NCI-H2171 (cell line): ENCODE results near the gene AIG1.
"Not testable (repeated sequence)": the region's sequence is repeated elsewhere in the genome, so short reads cannot be mapped to it uniquely, and the experiment has no call there.

ENCODE experiments used
- DNase-seq: peaks from one replicate; lab custom pipeline; 2025; lab: John Stamatoyannopoulos, UW

Gene AIG1

DNA sequence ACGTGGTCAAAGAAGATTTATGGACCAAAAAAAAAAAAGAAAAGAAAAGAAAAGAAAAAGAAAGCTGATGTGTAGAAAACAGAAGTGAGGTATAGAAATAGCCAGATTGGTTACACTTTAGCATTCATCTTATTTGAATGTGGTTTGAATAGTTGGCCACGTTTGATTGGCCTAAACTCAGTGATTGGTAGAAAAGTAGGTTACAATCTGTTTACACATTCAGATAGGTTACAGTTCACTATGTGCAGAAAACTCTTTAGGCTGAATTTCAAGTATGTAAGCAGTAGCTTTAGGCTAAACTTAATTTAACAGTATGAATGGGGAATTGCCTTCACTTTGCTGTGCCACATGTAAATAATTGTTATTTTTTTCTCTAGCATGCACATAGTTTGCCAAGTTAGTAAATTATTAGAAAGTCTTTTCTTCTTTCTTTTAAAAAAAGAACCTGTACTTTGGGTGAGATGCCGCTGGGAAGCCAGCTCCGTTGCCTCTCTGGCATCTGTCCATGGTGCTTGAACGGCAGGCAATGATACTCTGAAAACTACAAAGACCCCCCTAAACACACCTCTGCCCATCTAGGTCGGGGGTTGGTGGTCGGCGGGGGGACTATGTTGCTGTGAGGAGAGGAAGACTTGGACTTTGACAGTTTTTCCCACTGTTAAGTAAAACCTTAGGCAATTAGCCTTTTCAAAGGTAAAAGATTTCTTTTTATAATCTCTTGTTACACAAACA is 173.0 kb downstream of the AIG1 start:
- DNase-seq: no peak

DNA sequence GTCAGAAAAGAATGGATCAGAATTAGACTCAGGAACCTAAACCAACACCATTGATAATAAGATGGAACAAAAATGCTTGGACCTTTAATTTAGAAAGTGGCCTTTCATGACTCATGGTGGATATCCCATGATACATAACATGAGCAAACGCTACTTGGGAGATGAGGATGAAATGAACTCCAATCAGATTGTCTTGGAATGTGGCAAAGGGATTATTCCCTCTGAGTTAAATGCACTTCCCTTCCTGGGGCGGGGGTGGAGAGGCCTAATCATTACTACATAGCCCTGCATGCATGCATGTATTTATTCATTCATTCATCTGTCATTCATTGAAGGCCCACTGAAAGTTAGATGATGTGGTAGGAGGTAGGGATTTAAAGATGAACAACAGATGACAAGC is 174.0 kb downstream of the AIG1 start:
- DNase-seq: no peak

DNA sequence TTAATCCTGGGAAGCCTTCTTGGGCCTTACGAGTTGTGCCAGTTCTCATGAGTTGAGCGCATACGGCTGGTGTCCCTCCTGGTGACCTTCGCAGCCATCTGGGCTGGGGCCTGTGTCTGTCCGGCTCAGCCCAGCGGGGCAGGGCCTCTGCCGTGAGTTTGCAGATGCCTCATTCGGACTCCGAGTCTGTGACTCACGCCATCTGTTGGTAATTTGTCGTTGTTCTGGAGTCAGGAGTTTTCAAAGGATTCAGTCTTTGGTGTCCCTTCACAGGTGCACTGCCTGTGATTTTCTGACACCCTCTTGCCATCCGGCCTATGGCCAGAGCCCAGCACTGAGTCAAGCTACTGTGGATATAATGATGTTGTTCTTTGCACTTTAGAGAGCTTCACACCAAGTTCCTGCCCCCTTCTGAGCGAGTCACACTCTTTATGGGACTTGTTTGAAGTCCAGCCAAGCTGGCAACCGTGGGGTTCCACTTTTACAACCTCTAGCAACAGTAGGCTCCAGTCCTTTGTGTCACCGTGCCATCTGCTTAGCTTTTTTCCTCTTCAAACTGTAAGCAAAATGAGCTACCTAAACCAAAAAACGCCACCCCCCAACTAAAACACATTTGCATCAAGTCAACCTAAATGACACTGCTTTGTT is 175.6 kb downstream of the AIG1 start:
- no peak for DNase-seq

DNA sequence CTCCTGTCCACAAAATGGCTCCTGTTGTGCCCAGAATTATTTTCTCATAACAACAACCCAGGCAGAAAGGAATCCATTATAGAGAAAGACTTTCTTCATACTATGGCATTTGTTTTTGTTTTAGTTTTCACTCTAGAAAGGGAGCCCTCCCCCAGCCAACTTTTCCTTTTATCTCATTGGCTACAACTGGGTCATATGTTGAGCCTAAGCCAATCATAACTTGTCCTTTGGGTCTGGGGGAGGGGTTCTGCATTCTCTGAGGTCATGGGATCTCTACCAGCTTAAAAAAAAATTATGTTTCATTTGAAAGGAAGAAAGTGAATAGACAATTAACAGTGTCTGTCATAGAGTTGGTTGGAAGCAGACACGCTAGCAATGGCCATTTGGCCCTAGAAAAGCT is 177.6 kb downstream of the AIG1 start:
- DNase-seq: no peak

DNA sequence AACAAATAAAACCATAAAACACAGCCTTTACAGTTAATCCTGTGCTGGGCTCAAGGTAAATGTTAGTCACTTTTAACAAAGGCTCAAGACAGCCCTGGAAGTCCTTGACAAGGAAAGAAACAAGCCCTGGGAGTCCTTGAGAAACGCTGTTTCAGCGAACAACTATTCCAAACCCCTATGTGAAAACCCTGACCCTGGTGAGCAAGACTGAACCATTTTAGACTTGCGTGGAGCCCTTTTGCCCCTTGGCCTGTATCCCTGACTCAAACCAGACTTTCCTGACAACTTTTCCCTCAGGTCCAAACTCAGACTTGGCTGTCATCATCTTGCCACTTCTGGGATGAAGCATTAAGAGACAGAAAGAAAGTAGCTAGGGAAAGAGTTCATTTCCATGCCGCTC is 180.4 kb downstream of the AIG1 start:
- no peak for DNase-seq

DNA sequence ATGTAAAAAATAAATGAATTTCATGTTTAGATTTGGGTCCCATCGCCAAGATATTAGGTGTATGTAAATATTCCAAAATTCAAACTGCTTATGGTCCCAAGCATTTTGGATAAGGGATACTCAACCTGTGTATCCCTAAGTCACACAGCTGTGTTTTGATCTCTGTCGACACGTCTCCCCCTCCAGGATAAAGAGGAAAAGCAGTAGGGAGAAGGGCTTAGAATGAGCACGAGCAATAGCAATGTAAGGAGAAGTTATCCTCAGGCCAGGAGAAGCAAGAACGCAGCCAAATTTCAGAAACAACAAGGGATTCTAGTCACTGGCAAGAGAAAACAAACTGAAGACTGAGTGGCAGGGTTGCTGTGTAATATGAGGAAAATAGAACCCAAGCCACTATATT is 181.2 kb downstream of the AIG1 start:
- no peak for DNase-seq

DNA sequence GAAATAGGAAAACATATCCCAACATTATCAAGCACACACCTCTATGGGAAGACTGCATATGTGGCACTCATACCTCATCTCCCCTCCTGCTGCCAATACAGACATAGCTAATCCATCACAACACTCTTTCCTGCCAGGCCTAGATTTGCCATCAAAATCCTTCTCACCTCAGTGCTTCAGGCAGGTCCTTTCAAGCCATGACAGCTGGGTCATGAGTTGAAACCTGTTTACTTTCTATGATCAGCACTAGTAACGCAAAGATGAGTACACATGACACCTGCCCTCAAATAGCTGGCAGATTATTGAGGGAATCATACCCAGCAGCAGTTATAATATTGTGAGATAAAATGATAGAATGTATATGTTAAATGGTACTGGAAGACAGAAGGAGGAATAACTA is 183.1 kb downstream of the AIG1 start:
- DNase-seq: peak; percentile 44

DNA sequence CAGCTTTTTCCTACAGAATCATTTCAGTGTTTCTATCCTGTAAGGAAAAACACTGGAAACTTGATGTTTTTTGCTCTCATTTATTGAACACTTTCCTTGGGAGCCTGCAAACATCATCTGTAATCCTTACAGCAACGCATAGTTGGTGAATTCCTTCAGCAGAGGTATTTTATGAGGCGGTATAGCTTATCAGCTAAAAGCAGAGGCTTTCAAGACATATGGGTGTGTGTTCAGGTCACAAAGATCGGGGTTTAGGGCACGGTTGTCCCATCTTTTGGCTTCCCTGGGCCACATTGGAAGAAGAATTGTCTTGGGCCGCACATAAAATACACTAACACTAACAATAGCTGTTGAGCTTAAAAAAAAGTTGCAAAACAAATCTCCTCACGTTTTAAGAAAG is 185.0 kb downstream of the AIG1 start:
- DNase-seq: no peak

DNA sequence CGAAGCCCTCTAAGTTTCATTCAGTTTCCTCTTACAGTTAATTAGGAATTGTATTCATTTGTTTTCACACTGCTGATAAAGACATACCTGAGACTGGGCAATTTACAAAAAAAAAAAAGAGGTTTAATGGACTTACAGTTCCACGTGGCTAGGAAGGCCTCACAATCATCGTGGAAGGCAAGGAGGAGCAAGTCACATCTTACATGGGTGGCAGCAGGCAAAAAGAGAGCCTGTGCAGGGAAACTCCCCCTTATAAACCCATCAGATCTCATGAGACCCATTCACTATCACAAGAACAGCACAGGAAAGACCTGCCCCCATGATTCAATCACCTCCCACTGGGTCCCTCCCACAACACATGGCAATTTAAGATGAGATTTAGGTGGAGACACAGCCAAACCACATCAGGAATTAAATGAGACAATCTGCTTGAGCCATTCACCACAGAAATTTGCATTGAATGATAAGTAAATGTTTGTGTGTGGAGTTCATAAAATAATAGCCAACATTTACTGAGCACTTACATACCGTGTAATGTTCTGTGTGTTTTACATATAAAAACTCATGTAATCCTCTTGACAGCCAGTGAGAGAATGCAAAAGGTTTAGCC is 185.6 kb downstream of the AIG1 start:
- DNase-seq: not testable (repeated sequence)

DNA sequence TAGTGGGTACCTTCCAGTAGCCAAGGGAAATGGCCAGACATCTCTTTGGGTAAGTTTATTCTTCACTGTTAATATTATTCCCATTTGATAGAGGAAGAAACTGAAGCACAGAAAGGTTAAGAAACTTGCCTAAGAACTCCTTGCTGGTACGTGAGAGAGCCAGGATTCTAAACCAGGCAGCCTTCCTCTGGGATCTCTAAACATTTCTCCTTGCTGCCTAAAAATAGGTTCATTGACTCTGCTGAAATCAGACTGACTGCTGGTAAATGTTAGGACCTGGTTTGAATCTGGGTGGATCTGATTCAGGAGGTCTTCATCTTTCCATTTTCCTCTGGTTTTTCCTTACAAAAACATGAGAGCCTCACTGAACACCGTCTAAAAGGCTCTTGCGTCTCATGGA is 186.9 kb downstream of the AIG1 start:
- no peak for DNase-seq

DNA sequence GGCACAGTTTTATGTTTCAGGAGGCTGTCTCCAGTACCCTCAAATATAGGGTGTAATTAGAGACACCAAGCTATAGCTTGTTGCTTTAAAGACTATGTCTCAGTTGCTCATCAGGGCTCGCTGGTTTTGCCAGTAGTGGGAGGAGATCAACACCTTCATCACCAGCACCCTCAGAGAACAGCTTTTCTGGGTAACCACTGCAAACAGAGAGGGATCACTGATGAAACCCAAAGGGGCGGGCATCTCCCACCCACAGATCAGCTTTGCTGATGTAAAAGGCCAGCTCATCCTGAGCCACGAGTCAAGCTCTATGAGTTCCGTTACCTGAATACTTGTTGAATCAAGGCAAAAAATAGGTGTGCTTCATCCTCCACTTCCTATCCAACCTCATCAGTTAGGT is 187.7 kb downstream of the AIG1 start:
- DNase-seq: no peak

DNA sequence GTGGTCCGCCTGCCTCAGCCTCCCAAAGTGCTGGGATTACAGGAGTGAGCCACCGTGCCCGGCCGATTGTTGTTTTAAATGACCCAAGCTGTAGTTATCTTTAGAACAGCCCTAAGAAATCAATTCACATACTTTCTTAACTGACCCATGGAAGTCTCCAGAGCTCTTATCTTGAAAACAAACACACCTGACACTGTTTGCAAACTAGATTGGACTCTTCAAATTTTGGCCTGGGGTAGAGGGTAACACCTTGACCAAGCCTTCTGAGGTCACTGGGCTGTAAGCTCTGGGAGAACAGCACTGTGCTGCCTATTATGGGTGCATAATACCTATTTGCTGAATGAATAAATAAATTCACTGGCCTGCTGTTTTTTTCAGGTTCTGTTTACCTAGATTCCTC is 190.6 kb downstream of the AIG1 start:
- no peak for DNase-seq

DNA sequence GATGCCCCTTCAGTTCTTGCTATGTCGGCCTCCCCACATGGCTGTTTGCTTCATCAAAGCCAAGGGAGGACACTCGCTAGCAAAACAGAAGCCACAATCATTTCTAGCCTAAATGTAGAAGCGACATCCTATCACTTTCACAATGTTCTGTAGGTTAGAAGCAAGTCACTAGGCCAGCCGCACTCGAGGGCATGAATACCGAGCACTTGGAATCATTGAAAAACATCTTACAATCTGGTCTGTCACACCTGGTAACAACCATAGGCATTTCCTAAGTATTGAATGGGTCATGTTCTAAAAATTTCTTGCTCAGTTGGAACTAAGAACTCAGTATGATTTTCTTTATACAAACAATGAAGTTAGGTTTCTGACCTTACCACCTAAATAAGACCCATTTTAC is 192.3 kb downstream of the AIG1 start:
- DNase-seq: no peak

DNA sequence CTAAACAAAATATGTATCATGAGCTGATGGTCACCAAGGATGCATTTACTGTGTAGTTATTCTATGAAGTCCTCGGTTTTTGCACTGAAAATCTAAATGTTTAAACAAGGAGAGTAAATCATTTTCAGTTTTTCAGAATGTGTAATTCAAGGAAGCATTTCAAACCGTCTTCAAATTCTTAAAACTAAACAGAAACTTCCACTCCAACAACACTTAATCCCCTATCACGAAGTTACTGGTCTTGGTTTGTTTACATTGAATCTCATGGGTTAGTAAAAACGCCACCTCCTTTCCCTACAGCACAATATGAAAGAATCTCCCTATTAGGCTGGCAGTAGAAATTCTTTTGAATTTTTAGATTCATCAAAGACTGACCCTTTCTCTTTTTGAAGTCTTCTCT is 192.9 kb downstream of the AIG1 start:
- no peak for DNase-seq

DNA sequence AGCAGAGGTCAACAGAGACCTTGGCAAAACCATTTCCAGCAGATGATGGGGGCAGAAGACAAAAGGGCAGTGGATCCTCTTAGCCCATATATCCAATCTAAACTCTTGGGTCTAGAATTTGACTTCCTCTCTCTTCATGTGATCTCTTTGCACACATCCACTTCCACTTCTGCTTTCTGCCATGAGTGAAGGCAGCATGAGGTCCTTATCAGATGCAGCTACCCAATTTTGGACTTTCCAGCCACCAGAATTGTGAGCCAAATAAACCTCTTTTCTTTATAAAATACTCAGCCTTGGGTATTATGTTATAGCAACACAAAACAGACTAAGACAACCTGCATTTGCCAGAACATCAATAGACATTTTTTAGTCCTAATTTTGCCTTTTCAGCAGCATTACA is 198.3 kb downstream of the AIG1 start:
- no peak for DNase-seq

DNA sequence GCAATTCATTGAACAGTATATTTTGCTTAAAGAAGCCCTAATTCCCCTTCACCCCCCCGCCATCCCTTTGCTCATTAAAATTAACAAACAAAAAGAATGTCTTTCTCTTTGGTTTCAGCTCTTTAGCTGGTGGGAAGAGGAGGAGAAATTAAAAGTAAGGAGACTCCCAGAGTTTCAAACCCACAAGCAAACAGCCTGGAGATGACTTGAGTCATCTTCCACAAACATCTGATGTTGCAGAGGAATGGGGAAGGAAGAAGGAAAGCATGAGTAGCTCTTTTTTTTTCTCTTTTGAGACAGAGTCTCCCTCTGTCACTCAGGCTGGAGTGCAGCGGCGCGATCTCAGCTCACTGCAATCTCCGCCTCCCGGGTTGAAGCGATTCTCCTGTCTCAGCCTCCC is 200.2 kb downstream of the AIG1 start:
- no peak for DNase-seq

DNA sequence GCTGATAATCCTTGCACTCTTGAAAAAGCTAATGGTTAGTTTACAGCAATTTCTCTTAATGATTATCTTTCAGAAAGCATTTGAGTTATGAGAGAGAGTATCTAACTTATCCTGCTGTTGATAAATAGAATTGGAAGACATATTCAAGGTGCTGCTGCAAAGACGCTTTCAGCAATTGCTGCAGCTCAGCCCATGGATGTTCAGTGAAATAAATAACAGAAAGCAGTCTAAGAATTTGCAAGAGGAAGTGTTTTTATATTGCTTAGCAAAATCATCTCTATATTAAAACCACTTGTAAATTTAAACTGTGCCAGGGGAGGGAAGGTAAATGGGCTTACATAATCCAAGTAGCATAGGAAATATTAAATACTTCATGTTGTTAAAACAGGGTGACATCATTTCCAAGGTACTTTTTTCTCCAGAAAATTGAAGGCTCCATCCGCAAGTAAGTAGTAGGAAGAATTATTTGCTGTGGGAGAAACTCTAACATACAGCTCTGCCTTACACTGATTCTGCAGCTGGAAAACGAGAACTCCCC is 201.3 kb downstream of the AIG1 start:
- DNase-seq: no peak

DNA sequence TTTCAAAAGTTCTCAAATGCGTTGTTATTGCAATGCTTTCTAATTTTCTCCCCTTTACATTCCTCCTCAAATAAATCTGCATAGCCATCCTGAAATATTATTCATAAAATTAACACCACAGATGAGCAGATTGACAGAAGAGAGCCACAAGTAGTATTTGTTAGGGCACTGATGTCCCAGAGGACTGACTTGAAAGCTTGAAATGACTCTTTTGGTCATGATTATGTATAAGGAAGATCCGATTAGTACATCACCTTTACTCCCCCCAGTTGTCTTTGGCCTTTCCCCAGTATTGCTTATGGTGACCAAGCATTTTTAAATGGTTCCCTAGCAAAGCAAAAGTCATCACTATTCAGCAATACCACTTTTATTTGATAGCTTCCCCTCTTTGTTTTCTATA is 202.2 kb downstream of the AIG1 start:
- no peak for DNase-seq

DNA sequence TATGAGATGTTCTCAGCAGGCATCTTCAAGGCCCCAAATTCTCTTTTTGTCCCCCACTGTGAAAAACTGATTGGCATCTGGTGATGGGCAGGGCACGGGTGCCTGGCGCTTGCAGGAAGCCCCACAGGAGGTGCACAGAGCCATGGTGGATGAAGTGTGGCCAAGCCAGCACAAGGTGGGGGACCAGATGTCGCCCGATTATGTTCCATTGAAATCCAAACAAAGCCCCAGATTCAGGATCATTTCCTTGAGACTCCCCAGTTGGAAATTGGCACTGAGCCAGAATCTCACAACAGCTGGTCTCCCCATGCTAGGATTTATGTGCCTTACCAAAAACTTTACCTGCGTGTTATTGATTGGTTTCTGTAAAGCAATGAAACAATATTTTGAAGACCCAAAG is 203.7 kb downstream of the AIG1 start:
- peak; percentile 95 for DNase-seq

DNA sequence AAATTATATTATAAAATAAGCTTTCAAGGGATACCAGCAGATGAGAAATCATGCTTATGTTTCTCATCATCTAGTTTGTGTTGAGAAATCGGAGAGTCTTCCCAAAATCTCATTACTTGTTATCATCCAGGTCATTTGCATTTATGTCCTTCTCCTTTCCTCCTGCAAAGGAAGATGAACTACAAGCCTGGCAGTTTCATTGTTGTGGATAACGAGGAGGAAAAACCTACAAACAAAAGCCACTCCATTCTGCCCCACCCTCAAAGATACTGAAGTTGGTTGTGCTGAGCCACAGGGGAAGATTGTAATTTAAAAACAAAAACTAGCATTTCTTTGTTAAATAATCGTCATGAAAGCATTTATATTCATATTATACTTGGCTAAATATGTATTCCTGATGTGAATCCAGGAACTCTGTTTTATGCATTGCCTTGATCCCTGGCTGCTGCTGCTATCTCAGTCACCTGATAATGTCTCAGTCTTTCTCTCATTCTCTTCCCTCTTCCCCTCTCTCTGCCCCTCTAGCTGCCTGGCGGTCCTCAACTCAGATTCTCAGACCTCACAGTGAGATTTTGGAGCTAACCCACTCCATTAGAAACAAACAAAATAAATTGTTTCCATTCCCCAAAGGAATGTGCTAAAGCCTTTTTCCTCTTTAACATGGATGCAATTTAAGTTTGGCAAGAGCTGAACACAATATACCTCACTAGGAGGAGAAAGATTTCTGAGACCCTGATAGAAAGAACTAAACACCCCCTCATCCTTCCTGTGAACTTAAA is 204.5 kb downstream of the AIG1 start:
- DNase-seq: no peak

DNA sequence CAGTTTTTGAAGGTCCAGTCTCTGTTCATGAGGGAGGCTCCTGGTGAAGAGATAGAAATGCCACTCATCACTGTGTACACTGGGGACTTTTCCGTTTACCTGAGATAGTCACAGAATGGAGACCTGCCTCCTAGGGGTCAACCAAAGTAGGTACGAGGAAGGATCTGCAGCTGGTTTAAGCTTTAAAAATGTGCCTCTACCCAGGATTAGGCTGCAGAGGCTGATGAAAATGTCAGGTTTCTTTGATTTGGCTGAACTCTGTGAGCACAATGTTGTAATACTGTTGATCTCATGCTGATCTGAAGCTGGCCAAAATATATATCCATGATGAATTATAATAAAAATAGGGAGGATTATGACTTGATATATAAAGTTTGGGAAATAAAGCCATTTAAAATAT is 207.1 kb downstream of the AIG1 start:
- DNase-seq: no peak

DNA sequence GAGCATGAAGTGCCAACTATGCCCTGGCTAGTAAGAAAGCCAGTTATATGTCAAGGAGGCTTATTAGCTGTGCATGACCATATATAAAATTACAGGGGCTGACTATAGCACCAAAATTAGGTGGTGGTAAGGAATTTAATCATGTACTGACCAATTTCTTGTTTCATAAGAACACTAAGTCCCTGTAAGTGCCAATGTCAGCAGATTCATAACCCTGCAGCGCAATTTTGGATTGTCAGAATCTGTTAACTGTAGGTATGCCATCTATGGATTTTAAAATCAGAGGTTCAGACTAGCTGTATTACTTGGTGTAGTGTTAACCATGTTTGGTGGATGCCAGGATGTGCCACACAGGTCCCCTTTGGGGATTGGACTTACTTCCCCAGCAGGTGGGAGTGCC is 207.8 kb downstream of the AIG1 start:
- no peak for DNase-seq

DNA sequence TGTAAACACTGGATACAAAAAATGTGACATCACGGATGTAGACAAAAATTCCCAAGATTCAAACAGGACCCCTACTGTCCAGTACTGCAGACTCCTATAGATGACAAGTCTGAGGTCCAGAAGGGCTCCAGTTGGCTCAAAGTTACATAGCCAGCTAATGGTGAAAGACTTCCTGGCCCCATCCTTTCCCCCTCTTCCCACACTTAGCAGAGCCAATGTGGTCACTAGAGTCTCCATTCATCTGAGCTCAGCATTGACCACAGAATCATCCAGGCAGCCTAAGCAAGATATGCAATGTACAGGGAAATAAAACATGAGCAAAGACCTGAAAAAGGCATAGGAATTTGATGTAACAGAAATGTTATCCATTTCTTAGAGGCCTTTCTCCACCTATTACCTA is 209.3 kb downstream of the AIG1 start:
- no peak for DNase-seq
